HG03025 (cell line): ENCODE results near the gene GRID2.

Source experiments
- ATAC-seq: cut with Tn5 transposase; IDR thresholded peaks from one replicate; pipeline ENCODE4 v1.9.1; 2021; ENCODE audit warnings: mild to moderate bottlenecking, moderate library complexity; ENCODE audit not compliant: unreplicated experiment, low FRiP score

GRID2 gene

DNA sequence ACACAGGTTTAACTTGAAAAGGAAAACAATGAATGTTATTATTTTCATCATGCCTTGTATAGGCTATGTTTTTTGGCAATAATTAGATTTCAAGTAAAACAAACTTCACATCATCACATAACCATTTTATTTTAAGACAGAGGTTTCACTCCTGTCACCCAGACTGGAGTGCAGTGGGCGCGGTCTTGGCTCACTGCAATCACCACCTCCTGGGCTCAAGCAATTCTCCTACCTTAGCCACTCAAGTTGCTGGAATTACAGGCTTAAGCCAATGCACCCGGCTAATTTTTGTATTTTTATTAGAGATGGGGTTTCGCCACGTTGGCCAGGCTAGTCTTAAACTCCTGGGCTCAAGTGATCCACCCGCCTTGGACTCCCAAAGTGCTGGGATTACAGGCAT, 866.2 kb downstream of the GRID2 start:
- no peak for ATAC-seq

DNA sequence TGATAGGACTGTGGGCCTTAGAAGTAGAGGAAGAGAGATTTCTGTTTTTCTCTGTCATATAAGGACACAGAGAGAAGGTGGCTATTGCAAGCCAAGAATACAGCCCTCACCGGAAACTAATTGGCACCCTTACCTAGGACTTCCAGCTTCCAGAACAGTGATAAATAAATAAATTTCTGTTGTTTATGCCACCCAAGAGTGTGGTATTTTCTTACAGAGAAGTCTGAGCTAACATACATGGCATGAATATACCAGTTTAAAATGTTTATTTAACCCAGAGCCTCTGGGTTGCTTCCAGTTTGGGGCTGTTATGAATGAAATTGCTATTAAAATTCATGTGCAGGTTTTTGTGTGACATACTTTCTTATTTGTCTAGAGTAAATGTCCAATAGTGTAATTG, 870.8 kb downstream of the GRID2 start:
- no peak for ATAC-seq

DNA sequence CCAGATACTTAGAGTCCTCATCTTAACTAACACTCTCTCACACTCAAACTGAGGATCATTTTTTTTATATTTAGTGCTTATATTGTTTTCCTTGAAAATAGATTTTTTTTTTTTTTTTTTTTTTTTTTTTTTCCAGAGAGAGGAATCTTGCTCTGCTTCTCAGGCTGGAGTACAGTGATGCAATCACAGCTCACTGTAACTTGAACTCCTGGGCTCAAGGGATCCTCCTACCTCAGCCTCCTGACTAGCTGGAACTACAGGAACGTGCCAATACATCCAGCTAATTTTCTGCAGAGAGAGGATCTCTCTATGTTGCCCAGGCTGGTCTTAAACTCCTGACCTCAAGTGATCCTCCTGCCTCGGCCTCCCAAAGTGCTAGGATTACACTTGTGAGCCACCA, 874.5 kb downstream of the GRID2 start:
- no peak for ATAC-seq

DNA sequence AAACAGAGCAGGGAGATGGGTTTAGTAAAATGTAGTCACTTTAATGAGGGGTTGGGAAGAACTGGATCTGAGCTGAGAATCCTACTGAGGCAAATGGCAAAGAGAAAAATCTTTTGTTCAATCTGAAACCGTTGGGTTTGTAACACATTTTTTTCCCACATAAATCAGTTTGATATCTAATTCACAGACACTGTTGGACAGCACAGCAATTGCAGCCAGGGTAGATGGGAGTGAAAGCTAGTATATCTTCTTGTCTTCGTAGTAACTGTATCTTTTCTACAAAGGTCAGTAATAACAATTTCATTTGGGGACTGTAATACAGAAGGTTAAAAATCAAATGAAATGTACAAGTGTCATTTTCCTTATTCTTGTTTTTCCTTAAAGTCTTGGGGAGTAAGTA, 875.3 kb downstream of the GRID2 start:
- no peak for ATAC-seq

DNA sequence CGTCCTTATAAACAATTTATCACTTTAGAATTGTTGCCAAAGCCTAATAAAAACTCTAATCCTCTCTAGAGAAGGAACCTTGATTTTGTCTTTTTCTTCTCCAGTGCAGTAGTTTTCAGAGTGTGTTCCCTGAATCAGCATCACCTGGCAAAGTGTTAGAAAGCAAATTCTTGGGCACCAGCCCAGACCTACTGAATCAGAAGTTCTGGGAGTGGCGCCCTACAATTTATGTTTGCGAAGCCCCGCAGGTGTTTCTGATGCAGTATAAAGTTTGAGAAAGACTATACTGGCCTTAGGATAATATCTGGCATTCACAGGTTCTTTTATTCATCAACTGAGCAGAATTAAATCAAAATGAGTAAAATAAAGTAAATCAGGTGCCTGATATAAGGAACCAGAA, 879.0 kb downstream of the GRID2 start:
- no peak for ATAC-seq

DNA sequence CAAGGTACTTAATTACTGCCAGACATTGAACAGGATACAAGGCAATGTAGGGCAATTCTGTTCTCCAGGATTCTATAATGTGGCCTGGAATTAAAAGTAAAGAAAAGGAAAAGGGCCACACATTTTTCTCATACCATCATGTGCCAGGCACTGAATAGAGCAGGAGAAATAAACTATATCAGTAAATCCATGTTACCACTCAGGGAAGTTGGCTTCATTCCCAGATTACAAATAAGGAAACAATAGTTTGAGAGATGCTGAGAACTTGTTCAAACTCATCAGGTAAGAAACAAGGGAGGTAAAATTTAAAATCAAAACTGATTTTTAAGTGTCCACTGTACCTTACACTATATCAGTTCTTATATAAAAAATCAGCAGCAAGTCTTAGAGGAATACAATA, 879.8 kb downstream of the GRID2 start:
- no peak for ATAC-seq

DNA sequence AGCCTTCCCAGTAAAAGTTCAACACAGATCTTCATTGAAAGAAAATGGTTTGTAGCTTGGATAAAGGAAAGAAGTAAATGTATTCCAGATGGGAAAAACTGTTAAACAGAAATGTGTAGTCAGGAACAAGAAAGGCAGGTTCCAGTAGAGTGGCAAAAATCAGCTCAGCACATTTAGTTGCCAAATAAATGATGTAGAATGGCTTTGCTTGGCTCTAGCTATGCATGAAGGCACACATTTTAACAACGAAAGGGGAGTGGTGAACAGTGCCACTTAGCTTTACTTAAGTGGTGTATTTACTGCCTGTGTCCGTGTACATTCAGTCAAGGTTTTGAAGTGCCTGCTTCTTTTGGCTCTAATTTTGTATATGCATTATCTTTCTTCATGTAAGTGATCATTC, 880.3 kb downstream of the GRID2 start:
- no peak for ATAC-seq

DNA sequence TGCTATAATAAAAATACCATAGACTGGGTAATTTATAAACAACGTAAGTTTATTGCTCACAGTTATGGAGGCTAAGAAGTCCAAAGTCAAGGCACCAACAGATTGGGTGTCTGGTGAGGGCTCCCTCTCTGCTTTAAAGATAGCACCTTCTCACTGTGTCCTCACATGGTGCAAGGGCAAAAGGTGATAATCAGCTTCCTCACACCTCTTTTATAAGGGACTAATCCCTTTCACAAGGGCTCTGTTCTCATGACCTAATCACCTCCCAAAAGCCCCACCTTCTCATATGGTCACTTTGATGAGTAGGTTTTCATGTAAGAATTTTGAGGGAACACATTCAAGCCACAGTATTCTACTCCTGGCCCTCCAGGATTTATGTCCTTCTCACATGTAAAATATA, 883.1 kb downstream of the GRID2 start:
- ATAC-seq: no peak

DNA sequence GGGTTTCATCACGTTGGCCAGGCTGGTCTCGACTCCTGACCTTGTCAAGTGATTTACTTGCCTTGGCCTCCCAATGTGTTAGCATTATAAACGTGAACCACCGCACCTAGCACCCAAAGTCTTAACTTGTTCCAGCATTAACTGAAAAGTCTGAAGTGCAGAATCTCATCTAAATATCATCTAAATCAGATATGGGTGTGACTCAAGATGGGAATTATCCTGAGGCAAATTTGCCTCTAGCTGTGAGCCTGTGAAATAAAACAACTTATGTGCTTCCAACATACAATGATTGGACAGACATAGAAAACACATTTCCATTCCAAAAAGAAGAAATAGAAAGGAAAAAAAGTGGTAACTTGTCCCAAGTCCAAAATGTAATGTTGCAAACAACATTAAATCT, 883.7 kb downstream of the GRID2 start:
- ATAC-seq: no peak

DNA sequence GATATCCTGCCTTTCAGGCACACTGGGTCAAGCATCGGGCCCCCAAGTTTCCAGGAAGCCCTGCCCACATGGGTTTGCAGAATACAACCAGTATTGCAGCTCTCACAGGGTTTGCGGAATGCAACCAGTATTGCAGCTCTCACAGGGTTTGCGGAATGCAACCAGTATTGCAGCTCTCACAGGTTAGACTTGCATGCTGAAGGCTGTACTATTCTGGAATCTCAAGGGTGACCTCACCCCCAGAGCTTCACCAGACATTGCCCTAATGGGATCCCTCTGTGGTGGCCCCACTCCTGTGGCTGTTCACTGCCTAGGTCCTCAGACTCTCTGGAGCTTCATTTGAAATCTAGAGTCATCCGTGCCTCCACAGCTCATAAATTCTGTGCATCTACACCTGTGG, 884.1 kb downstream of the GRID2 start:
- no peak for ATAC-seq

DNA sequence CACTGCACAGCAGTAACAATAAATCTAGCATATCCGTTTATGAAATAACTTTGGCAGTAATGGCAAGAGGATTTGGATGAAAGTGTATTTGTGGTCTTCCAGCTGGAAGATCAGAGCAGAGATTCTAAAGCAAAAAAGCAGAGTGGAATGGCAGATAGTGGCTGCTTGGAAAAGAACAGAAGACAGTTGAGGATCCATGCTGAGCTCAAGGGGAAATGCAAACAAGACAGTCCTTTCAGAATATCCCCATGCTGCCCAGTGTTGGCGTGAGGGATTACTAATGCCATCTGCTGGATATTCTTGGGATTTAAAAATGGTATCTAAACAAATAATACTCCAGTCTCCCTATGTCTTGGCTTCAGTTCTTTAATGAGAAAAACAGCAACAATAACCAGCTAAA, 895.7 kb downstream of the GRID2 start:
- no peak for ATAC-seq

DNA sequence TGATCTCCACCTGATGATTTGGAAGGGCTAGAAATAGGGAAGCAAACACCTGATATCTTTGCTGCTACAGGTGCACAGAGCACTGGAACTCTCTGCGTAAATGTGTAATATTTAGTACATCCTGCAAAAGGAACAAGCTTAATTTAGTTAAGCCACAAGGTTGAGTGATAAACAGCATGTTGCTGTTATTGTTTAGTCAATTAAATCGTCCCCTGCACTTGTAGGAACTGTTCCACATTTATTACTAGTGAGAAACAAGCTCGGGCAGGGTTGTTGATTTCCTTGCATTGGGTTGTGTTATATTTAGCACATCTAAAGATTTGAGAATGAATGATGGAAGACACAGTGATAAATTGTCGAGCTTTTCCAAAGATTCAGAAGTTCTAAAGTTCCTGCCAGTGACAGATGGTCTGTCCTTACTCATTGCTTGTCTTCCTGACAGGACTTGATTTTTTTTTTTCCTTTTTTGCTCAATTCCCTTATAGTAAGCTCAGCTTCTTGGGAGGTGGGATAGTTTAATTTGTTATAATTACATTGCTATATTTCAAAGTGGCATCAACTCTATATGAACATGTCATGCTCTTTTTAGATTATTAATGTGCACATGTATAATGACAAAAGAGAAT, 897.8 kb downstream of the GRID2 start:
- no peak for ATAC-seq

DNA sequence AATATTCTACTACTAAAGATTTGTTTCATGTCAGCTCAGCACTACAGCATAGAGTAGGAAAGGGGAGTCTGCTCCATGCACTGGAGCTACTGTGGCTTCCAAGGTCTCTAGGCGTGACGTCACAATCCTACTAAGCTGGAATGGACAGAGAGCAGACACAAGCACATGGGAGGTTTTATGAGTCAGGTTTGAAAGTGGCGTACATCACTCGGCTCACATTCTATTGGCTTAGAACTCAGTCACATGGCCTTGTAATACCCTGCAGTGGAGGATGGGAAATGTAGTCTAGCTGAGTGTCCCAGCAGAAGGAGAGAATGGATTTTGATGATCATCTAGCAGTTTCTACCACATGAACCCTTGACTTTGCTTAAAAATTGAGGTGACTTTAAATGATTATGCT, 899.9 kb downstream of the GRID2 start:
- no peak for ATAC-seq

DNA sequence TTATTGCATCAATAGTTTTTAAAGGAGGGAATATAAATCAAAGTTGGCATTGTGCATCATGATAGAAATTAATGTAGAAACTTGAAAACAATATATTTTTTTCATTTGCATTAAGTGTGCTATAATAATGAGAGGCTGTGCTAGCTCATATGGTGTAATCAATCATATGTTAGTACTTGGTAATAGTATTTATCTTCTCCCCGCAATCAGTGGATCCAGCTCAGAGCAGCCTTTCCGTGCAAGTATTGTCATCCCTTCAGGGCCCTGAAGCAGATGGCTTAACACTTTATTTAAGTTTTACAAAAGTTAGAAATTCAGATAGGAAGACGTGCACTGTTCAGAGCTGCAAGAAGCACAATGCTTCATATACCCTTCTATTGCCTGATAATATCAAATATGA, 908.5 kb downstream of the GRID2 start:
- ATAC-seq: no peak

DNA sequence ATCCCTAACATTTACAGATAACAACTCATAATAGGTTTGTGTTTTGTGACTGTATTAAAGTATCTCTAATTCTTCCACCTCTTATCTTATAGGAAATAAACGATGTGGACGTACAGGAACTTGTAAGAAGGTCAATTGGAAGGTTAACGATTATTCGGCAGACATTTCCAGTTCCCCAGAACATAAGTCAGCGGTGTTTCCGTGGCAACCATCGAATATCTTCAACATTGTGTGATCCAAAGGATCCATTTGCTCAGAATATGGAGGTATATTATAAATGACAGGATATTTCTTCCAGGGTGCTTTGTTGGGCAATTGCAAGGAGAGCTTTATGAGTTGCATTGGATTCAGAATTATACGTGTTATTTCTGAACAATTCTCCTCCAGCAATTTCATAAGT, 912.9 kb downstream of the GRID2 start:
- ATAC-seq: no peak

DNA sequence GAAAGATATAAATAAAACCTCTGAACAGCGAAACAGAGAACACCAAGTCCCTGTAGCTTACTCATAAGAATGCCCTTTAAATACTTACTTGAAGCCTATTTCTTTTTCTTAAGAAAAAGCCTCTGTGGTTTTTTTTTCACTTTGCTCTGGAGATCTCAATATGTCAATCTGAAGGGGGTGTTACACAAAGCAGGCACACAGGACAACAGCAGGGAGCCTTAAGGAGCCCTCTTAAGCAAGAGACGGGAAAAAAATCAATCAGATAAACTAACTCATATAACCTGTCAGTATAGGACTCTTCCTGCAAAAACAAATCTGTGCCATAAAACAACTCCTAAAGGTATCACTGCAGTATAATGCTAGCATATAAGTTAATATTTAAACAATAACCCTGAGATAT, 913.7 kb downstream of the GRID2 start:
- ATAC-seq: no peak

DNA sequence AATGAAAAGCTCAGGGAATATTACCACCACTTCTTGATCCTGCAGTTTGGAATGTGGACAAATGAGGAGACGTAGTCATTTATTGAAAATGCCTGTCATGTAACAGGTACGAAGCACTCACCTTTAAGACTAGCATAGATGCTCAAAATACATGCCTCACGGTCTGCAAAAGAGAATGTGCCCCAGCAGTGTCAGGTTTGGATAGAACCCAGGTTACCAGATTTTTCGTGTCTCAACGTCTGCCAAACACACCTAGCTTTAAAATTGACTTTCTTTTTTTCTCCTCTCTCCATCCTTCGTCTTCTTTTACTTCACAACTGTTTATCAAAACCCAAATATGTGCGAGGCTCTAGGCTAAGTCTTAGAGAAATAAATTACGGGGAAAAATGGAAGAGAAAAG, 918.0 kb downstream of the GRID2 start:
- ATAC-seq: no peak

DNA sequence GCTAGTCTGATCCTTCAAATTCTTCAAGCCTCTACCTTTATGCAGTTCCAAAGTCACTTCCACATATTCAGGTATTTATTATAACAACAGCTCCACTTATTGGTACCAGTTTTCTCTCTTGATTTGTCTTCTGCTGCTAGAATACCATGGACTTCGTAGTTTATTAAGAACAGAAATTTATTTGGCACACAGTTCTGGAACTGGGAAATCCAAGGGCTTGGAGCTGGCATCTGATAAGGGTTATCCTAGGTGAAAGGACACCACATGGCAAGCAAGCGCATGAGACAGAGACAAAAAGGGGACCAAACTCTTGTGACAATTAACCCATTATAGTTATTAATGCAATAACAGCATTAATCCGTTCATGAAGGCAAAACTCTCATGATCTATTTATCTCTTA, 924.3 kb downstream of the GRID2 start:
- no peak for ATAC-seq

DNA sequence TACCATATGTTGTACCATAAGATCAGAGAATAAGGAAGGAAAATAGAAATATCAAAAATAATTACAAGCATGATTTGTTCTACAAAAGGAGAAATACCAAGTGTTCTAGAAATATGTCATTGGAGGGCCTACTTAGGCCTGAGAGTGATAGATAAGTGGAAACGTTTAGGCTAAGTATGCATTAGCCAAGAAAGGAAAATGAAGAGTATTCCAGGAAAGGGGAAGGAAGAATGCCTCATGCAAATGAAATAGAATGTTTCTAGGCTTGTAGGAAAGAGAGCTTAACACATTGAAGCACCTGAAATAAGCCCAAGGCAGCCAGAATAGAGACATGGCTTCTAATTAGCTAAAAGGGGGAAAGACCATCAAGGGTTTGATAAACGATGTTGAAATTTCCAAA, 929.1 kb downstream of the GRID2 start:
- ATAC-seq: no peak

DNA sequence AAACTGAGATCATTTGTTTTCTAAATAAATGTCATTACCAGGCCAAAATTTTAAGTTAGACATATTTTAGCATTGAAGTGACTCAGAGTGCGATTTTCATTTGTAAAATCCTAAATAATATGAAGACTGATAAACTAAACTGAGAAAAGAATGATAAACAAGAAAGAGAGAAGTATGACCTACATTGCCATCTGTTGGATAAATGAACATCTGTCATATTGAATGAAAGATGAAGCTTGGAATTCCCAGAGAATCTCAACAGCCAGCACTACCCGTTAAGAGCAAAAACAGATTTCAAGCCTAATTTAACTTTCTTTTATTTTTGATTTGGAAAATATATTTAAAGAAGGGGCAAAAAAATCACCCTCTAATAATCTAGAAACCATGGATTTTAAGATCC, 933.8 kb downstream of the GRID2 start:
- ATAC-seq: no peak

DNA sequence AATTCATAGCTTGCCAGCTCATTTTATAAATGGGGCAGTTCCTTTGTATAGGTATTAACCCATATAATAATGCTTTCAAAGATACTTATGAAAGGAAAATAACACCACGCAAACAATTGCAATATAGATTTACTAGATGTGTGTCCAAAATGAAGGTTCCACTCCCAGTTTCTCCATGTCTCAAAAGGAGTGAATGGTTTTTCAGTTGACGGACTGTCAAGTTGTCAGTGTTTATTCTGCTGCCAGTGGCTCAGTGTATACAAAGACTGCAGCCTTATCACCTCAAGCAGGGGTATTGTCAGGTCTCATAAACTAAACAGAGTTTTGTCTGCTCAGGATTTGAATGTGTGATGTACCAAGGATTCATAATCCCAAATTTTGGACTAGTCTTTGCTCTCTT, 939.5 kb downstream of the GRID2 start:
- no peak for ATAC-seq

DNA sequence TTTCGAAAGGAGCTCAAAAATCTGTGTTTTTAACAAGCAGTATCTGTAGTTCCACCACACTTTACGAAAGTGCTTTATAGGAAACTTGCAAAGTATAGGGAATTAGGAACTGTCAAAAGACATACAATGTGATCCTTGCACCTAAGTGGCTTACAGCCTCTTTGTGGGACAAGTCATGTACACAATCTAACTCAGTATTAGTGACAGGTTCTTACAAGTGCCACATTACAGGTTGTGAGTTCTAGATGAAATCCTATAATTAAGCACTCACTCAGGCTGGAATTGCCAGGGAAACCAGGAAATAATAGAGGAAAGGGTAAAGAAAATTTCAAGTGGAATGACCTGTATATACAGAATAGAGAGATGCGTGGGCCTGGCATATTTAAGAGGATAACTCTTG, 957.4 kb downstream of the GRID2 start:
- no peak for ATAC-seq

DNA sequence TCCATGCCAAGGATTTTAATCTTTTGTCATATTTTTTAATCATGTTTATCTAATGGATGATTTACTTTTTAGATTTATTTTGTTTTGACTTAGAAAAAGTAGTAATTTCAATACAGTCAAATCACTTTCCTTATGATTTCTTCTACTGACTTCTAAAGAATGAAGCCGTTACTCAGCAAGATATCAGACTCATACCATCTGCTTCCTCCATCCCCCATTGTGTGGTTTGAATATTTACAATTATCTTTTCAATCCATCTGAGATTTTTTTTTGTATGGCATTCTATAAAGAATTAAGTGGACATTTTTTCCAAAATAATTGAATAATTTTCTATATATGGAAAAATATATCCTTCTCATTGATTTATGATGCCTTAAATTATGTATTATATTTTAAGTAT, 959.4 kb downstream of the GRID2 start:
- no peak for ATAC-seq
